GM19467 (cell line): ENCODE results near the gene NPIPA8.
"Not testable (repeated sequence)": the region's sequence is repeated elsewhere in the genome, so short reads cannot be mapped to it uniquely, and the experiment has no call there.

Experiments used
- ATAC-seq: cut with Tn5 transposase; IDR thresholded peaks from one replicate; pipeline ENCODE4 v1.9.1; 2021; ENCODE audit warnings: mild to moderate bottlenecking, moderate library complexity; ENCODE audit not compliant: unreplicated experiment

The NPIPA8 gene

DNA sequence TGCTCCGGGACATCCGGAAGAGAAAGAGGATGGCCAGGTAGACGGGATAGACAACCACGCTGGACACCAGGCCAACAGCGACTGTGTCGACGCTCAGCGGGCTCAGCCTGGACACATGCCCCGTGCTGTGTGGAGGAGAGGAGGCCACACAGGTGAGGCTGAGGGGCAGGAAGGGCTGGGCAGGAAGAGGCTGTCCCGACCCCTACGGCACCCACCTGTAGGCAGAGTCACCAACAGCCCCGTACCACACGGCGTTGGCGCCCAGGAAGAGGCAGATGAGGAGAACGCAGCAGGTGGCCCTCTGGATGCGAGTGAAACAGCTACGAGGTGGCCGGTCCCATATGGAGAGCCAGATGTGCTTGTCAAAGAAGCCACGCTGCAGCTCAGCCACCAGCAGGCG is at the start of gene NPIPA8:
TSS of gene NPIPA8 (minus strand) at position 101 of the 400 bp plus-strand sequence. CDS start 4,074 bp downstream, outside the sequence.
- ATAC-seq: not testable (repeated sequence)

DNA sequence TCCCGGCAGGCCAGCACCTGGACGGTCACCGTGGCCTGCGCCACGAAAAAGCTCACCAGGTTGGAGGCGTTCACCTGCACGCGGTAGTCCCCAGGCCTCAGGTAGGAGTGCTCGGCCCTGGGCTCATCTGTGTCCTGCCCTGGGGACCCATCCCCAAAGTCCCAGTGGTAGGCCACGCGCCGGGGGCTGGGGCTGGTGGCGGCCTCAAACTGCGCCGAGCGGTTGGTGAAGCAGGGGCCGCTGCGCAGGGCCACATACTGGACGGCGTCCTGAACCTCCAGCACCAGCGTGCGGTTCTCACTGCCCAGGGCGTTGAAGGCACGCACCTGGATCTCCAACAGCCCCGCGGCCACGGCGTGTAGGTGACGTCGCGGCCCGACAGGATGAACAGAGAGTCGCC is 48.7 kb upstream of the NPIPA8 start:
- not testable (repeated sequence) for ATAC-seq

DNA sequence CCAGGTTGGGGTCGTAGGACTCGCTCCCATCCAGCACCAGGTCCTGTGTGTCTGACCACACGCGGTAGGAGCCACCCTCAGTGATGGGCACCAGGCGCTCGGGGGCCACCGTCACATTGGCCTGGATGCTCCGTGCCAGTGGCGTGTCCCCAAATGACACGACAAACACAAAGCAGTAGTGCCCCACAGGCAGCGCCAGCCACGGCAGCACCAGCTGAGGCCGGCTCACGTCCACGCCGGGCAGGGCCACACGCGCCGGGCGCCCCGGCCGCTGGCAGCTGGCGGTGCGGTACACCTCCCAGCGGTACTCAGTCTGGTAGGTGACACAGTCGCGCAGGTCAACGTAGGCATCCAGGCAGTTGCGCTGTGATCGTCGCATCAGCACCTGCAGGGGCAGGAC is 48.3 kb upstream of the NPIPA8 start:
- not testable (repeated sequence) for ATAC-seq

DNA sequence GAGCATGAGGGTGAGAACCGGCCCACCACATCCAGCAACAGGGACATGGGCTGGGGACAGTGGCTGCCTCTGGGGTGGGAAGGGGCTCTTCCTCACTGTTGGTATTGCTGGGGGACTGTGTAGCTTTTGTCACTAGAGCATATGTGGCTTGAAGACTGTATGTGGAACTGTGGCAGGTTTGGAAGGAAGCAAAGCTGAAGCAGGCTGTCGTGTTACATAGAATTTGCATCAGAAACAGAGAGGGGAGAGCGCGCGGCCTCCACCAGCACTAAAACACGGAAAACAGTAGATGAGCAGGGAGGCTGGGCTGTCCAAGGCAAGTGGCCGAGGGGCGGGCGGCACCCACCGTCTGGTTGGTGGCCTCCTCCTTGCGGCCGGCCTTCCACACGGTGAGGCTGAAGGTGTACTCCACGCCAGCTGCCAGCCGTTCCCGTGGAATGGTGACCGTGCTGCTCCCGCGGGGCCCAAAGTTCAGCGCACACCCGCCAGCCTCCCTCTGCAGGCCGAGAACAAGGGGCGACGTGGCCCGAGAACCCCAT is 47.6 kb upstream of the NPIPA8 start:
- not testable (repeated sequence) for ATAC-seq

DNA sequence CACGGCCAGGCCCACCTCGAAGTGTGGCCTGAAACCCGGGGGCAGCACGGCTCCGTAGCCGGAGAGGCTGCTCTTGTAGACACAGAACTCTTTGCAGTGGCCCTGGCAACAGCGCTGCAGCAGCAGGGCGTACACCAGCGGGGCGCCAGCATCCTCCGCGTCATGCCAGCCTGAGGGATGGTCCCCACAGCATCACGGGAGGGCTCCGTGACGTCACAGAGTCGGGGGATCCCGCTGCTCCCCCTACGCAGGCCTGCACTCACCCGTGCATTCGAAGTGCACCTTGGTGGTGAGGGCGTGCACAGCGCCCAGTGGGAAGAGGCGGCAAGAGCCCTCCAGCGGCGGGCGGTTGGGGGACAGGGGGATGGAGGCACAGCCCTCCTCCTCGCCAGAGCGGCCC is 46.2 kb upstream of the NPIPA8 start:
- ATAC-seq: not testable (repeated sequence)

DNA sequence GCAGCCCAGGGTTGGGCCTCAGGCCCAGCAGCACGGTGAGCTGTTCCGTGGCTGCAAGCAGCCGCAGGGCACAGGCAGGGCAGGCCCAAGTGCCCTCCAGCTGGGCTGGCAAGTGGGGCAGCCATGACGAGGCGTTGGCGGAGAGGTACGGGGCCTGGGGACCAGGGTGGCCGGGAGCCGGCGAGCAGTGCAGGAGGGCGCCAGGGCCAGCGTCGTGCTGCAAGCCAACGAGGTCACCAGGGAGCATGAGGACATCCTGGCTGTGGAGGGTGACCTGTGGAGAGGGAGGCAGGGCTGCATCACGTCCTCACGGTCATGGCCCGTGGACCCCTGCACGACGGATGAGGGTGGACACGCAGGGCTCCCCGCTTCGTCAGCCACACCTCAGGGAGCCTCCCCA is 11.2 kb upstream of the NPIPA8 start:
- not testable (repeated sequence) for ATAC-seq

DNA sequence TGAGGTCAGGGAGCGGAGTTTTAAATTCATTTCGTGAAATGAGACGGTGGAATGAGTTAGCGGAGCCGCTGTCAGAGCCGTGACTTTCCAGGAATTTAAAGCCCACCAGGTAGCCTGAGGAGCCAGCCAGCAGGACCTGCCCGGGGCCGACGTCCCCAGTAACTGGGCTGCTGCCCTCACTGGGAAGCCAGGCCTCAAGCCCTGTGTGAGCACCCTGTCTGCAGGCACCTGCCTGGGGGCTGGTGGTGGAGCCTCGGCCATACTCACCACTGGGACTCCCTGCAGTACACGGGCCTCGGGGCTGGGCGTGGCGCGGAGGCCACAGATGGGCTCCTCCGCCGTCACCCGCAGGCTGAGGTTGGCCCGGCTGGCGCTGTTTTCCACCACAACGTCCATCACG is 10.5 kb upstream of the NPIPA8 start:
- not testable (repeated sequence) for ATAC-seq

DNA sequence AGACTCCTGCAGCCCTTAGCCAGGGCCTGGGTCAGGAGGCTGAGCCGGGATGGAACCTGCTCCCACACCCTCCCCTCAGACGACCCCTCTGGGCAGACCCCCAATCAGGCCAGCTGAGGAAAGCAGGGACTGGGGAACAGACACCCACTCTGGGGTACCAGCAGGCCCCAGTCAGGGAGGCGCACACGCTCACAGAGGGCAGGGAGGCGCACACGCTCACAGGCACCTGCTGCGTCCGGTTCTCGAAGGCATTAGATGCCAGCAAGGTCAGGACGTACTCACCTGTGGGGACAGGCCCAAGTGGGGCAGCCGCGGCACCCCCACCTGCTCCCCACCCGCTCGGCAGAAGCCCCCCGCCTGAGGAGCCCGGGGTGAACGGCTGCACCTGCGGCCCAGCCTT is 8.1 kb upstream of the NPIPA8 start:
- not testable (repeated sequence) for ATAC-seq

DNA sequence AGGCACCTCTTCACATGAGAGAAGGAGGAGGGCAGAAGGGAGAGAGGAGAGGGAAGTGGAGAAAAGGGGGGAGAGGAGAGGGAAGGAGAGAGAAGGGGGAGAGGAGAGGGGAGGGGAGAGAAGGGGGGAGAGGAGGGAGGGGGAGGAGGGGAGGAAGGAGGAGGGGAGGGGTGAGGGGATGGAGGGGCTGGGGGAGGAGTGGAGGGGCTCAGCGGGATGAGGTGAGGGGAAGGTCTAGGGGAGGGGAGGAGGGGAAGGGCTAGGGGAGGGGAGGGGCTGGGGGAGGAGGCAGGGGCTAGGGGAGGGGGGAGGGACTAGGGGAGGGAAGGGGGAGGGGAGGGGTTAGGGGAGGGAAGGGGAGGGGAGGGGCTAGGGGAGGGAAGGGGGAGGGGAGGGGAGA is 5.5 kb upstream of the NPIPA8 start:
- ATAC-seq: not testable (repeated sequence)

DNA sequence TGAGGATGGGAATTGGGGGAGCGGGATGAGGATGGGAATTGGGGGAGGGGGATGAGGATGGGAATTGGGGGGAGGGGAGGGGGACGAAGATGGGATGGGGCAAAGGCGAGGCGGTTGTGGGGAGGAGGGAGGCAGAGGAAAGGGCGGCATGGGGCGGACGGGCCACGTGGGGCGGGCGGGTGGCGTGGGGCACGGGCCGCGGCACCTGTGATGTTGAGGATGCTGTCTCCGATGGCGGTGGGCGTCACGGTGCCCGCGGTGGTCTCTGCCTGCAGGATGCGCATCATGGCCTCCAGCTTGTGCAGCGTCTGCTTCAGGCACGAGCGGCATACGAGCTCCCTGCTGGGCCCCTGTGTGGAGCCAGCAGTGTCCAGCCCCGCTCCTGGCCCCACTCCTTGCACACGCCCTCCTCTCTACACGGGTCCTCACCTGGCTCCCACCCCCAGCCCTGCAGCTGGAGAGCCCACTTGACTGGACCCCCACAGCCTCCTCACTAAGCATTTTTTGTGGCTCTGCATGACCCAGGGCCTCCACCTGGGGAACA is 5.0 kb upstream of the NPIPA8 start:
- not testable (repeated sequence) for ATAC-seq

DNA sequence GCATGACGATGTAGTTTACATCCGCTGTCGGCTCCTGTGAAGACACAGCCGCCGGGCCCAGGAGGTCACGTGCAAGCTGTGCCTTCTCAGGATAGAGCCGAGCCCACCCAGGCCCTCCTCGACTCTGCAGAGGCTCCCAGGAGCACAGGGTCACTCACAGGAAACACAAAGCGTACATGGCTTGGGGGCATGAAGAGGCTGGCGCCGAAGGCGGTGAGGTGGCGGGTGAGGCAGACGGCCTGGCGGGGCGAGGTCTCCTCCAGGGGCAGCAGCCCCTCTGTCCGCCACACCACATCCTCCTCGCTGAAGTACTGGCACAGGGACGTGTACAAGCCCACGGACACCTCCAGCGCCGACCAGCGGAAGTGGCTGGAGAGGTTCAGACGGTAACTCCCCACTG is 2.7 kb upstream of the NPIPA8 start:
- not testable (repeated sequence) for ATAC-seq

DNA sequence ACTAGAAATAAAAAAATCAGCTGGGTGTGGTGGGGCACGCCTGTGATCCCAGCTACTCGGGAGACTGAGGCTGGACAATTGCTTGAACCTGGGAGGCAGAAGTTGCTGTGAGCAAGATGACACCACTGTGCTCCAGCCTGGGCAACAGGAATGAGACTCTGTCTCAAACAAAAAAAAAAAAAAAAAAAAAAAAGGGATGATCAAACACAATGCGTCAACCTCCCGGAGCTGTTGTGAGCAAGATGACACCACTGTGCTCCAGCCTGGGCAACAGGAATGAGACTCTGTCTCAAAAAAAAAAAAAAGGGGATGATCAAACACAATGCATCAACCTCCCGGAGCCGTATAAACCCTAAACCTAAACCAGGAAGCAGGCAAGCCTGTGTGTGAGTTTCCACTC is 24.7 kb downstream of the NPIPA8 start:
- not testable (repeated sequence) for ATAC-seq

DNA sequence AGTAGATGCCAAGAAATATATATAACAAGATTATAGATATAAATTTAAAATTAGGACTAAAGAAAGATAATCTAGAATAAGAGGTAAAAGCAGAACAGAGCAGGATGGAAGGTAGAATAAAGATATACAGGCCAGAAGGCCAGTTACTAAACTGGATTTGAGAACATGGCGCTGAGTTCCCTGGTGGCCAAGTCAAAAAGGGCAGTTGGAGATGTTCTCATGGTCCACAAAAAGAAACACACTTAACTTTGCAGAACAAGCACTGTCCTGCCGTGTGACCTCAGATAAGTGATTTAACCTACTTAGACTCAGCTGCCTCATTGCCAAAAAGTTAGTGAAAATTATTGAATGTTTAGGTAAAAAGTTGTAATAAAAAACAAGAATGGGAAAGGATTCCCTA is 27.4 kb downstream of the NPIPA8 start:
- ATAC-seq: not testable (repeated sequence)

DNA sequence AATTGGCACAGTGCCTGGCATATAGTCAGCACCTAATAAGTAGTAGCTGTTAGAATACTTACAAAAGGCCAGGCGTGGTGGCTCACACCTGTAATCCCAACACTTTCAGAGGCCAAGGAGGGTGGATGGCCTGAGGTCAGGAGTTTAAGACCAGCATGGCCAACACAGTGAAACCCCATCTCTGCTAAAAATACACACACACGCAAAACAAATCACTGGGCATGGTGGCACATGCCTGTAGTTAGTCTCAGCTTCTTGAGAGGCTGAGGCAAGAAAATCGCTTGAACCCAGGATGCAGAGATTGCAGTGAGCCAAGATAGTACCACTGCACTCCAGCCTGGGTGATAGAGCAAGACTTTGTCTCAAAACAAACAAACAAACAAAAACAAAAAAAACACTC is 29.3 kb downstream of the NPIPA8 start:
- ATAC-seq: not testable (repeated sequence)

DNA sequence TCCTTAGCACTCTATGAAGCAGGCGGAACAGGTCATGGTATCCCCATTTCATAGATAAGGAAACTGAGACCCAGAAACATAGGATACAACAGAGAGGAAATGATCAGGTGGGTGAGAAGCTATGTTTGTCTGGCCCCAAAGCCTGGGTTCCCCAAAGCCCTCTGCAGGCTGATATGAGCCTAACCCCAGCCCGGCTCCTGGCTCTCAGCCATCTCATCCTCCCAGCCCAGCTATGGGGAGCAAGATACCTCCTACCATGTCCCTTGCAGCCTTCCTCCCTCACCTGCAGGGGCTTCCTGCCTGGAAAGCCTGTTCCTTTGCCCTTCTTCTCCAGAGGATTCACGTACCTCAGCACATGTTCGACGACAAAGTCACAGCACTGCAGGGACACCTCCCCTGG is 30.5 kb downstream of the NPIPA8 start:
- ATAC-seq: not testable (repeated sequence)

DNA sequence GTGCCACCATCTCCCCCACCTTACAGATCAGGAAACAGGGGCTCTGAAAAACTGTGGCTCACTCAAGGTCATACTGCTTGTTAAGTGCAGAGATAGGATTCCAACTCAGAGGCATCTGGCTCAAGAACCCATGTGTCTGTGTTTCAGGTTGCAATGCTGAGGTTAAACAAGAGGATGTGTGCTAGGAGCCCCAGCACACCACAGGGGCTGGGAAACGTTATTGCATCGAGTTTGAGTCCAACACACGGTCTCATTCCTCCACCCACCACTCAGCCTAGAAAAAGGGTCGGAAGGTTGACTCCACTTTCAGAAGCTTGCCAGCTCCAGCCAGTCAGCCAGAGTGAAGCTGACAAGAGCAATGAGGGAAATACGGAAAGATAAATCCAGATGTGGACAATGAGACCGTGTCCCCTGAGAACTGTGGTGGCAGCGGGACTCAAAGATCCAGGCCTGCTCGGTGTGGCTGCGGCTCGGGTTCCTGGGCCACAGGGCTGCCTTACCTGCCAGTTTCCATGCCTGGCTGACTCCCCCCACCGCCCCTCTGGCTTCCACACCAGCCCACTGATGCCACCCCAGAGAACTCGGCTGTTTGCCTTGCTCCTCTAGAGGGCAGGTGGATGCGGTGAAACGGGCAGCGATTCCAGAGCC is 33.4 kb downstream of the NPIPA8 start:
- ATAC-seq: not testable (repeated sequence)

DNA sequence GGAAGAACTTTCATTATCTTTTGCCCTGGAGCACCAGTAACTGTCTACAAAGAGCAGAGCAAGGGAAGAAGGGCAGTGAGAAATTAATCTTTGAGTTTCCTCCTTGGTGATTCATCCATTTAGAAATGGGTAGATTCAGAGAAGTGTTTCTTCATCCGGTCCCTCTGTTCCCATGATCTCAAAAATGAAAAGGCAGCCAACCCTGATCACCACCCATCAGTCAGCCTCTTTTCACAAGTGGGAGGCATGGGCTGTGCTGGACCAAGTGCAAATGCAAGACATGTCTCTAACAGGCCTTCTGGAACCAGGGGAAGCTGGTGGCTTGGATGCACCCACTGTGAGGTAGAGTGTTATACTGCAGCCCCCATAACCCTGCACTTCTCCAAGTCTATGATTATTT is 38.8 kb downstream of the NPIPA8 start:
- not testable (repeated sequence) for ATAC-seq

DNA sequence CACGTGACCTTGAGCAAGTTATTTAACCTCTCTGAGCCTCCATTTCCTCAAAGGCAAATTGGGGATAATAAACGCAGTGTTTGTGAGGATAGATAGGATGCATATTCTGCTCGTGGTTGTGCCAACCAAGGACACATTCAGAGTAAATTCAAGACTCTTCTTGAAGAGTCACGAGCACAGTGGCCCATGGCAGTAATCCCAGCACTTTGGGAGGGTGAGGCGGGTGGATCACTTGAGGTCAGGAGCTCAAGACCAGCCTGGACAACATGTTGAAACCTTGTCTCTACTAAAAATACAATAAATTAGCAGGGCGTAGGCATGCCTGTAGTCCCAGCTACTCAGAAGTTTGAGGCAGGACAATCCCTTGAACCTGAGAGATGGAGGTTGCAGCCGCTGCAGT is 39.6 kb downstream of the NPIPA8 start:
- not testable (repeated sequence) for ATAC-seq

DNA sequence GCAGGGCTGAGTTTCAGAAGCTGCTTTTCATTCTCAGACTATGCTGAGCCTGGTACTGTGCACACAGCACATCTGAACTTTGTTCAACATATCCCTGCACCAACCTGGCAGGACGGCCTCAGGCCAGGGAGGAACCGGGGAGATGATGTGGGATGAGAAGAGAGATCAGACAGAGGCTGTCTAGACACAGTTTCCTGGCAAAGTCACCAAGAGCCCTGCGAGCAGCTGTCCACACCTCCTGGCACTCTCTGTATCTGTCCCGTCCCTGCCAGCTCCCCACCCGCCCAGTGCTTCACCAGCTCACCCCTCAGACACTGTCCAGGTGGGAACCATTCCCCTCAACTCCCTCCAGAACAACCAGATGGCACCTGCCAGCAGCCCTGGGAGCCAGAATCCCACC is 42.2 kb downstream of the NPIPA8 start:
- not testable (repeated sequence) for ATAC-seq

DNA sequence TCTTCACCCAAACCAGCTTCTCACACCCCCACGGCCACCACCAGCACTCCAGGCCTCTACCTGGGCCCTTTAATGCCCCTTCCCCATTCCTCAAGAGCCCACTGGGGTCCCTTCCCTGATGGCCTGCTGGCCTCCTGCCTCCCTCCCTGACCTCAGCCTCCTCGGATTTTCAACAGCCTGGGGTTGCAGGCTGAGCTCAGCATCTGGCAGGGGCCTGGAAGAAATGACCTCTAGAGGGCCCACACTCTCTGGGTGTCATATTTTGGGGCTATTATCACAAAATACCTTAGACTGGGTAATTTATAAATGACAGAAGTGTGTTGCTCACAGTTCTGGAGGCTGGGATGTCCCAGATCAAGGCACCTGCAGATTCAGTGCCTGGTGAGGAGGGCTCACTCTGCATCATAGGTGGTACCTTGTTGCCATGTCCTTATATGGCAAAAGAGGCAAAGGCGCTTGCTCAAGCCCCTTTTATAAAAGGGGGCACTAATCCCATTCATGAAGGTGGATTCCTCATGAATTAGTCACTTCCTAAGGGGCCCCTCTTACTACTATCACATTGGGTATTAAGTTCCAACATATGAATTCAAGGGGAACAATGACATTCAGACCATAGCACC is 43.1 kb downstream of the NPIPA8 start:
- ATAC-seq: not testable (repeated sequence)

DNA sequence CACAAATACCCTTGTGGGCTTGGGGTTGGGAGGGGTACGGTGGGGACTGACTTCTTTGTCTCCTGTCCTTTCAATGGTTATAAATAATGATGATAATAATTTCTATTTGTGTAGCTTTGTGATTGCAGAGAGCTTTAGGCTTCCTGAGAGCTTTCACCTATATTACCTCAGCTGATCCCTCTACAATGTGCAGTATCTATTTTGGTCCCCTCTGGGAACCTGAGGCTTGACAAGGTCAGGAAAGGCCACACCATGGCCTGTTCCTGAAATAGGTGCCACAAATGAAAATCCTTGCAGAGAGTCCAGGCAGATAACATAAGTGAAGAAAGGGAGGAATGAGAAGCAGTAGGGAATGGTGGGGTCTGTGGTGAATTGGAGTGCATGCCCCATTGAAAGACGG is 45.6 kb downstream of the NPIPA8 start:
- not testable (repeated sequence) for ATAC-seq

DNA sequence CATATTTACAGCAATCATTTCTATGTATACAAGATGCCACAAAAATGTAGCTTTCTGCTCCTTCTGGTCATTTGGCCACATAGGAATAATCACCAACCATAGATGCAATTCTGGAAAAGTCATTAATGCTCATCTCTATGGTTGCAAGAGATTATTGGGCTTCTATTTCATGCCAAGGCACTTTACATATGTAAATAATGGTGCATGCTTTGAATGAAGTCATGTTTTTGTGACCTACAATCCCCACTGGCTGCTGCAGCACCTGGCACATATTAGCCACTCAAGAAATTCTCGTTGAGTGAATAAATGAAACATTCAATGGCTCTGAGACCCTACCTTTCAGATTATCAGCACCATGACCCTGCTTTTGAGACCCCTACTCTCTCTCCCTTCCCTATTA is 50.2 kb downstream of the NPIPA8 start:
- not testable (repeated sequence) for ATAC-seq
